Measurements from ENCODE around the gene STIL.

DNA sequence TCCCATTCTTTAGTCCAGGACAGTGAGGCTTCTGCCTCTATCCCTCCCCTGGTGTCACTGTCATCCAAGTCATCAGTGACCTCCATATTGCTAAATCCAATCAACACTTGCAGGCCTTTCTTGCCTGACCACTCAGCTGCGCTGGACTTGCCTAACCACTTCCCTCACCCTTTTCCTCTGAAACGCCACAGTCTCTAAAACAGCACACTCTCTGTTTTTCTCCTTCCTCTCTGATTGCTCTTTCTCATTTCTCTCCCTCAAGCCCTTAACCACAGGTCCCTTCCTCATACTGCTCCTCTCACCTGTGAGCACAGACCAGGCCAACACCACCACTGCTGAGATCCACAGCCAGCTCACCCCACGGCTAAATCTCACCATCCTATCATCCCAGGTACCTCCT lies 99.4 kb downstream of the STIL start:
- TF ChIP-seq, protein P1, sequence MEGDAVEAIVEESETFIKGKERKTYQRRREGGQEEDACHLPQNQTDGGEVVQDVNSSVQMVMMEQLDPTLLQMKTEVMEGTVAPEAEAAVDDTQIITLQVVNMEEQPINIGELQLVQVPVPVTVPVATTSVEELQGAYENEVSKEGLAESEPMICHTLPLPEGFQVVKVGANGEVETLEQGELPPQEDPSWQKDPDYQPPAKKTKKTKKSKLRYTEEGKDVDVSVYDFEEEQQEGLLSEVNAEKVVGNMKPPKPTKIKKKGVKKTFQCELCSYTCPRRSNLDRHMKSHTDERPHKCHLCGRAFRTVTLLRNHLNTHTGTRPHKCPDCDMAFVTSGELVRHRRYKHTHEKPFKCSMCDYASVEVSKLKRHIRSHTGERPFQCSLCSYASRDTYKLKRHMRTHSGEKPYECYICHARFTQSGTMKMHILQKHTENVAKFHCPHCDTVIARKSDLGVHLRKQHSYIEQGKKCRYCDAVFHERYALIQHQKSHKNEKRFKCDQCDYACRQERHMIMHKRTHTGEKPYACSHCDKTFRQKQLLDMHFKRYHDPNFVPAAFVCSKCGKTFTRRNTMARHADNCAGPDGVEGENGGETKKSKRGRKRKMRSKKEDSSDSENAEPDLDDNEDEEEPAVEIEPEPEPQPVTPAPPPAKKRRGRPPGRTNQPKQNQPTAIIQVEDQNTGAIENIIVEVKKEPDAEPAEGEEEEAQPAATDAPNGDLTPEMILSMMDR (IDR thresholded peaks at IDR 0.05; ENCODE audit: low read depth, low read length): no peak
- TF ChIP-seq MYC (IDR thresholded peaks at IDR 0.05; ENCODE audit: low read depth, low read length) (no peak), POLR2A (IDR thresholded peaks at IDR 0.05; ENCODE audit: extremely low read depth, insufficient read length) (no peak)
- TF ChIP-seq, protein P2, sequence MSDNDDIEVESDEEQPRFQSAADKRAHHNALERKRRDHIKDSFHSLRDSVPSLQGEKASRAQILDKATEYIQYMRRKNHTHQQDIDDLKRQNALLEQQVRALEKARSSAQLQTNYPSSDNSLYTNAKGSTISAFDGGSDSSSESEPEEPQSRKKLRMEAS (IDR thresholded peaks at IDR 0.05; ENCODE audit: low read depth, low read length): no peak
